Left forelimb (tissue), 1 donor: ENCODE data around the gene TIGAR.
A peak's percentile ranks its signal among the peaks of the same experiment; 100 is the strongest.

Experiments
- DNase-seq: peaks from one replicate; pipeline ENCODE4 v3.0.0-alpha.2; 2018; ENCODE audit warnings: low spot score

The TIGAR gene

DNA sequence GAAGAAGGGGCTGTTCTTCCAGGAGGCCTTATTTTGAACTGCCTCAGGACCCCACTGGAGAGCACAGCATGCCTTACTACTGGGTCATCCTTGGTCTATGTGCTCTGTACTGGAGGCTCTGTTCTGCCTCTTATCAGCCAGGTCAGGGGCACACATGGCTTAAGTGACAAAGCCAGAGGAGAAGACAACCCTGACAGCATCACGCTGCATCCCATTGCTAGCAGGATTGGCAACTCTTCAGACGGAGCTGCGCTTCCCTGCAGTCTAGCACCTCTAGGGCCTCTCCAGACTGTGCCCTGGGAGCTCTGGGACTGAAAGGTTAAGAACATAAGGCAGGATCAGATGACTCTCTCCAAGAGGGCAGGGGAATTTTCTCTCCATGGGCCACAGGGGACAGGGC, 17.3 kb upstream of the TIGAR start:
- DNase-seq = no peak

DNA sequence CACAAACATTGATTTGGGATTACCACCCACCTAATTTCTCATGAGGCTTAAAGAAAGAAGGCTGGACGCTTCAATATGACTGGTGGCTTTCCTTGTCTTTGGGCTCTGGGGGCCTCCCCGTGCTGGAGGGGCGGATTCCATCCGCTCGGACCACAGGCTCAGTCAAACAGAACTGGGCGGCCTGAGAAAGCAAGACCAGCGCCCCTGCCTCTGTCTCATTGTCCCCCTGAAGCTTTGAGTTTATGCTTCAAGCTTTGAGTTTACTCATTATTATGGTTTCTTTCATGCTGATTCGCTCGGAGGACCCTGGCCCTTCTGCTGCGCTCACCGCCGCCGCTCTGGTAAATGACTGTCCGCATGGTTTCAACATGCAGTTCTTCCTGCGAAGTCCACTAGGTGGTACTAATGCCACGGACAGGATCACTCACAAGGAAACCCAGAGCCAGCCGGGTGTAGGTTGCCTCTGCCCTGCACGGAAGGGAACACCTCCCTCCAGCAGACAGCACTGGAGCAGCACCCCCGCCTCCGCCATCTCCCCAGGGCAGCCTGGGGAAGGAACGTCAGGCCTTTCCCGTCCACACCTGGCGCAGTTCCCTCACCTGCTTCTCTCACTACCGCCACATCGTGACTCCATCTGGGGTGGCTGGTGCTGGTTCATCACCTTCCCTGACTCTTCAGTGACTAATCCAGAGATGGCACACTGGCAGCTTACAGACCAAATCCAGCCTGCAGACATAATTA, 13.2 kb upstream of the TIGAR start:
- peak; percentile 77 for DNase-seq

DNA sequence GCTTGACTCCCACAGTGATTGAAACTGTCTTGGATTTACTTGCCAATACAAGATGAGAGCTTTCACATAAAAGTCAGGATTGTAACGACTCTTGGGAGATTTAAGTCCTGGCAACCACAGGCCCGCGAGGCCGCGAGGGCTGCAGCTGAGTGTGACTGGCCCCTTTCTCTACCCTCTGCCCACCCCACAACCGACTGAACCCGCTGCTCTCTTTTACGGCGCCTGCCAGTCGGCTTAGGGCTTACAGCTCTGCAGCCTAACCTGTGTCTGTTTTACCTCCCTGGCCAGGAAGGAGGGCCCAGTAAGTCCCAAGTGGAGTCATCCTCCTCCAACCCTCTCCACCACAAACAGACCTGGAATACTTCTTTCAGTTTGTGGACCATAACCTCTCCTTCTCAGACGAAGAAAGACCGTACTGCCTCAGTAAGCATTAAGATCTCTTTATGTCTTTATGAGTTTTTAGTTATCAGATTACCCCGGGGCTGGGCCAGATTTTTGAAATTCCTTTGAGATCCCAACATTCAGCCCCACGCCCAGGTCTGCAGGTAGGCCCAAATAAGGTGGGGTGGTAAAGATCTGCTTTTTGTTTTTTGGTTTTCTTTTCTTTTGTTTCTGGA, 12.6 kb upstream of the TIGAR start:
- no peak for DNase-seq

DNA sequence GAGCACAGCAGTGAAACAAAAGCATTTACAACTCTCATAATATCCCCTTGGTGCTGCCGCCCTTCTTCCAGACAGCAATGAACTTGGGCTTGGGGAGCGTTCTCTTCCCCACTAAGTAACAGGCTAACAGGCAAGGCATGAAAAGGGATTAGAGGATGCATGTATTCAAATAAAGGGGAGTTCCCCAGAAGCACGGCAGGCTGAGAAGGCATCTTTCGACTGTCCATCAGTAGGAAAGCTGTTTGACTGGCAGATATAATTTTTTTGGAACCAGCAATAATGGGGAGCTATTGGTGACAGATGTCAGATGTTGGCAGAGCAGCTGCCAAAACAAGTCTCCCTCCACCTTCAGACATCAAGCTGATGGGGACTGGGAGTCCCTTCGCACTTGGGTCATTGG, 9.2 kb upstream of the TIGAR start:
- no peak for DNase-seq

DNA sequence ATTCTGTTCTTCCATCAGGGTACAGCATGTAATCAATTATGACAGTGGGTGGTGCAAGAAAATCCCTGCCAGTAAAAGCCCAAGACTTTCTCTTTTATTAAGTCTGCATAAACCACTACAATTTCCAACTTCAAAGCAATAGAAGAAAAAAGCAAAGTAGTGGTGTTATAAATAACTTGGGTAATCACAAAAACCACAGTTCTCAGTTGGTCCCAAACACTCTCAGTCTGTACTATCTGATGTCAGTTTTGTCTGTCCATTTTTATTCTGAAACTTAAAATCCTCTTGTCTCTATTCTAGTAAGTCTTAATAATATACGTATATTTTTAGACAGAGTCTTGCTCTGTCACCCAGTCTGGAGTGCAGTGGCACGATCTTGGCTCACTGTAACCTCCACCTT, 8.8 kb upstream of the TIGAR start:
- DNase-seq = no peak

DNA sequence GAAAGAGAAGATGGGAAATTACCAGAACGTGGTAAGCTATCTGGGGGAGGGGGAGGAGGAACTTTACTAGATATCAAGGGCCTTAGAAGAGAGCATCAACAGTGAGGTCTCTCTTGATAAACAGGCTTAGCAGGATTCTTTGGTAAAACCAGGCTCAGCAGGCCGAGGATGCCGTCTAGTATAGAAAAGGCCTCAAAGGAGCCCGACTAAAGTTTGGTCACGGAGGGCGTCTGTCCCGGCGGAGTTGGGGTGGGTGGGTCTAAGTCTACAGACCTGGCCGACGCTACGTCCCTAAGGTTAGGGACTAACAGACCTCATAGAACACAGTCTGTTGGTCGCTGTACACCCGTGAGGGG, 538 bp upstream of the TIGAR start:
- DNase-seq = no peak

DNA sequence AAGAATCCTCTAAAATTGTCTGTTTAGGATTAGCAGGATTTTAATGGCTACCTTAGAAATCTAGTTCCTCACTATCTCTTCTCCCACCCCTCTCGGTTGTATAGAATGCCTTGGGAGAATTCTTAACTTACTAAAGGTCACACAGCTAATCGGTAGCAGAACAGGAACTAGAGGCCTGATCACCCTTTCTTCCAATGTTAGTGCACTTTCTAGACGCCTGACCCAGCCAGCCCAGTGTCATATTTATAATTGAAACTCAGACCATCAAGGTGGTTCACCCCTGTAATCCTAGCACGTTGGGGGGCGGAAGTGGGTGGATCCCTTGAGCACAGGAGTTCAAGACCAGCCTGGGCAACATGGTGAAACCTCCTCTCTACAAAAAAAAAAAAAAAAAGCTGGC, 1.7 kb downstream of the TIGAR start:
- no peak for DNase-seq

DNA sequence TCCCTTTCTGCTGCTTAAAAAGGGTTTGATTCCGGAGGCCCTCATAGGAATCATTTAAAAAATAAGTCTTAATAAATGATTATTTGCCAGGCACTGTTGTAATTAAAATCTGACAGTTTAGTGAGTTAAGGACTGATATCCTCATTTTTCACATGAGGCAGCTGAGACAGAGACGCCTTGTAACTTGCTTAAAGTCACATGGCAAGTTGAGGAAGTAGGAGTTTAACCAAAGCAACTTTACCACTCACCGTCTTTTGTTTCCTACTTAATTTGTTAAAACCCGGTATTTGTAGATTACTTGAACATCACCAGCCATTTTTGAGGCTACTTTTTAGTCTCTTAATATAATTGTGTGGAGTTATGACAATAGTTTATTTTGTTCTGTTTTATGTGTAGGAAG, 2.4 kb downstream of the TIGAR start:
- DNase-seq = no peak

DNA sequence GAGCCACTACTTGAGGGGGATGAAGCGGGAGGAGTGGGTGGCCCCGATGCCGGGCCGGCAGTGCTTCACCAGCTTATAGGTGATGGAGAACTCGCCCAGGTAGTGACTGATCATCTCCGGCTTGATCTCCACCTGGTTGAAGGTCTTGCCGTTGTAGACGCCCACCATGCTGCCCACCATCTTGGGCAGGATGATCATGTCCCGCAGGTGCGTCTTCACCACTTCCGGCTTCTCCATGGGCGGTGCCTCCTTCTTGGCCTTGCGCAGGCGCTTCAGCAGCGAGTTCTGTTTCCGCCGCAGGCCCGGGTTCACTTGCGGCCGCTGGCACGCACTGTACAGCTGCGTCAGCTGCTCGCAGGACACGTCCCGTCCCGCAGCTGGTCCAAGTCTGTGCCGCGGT, 3.4 kb downstream of the TIGAR start:
- no peak for DNase-seq

DNA sequence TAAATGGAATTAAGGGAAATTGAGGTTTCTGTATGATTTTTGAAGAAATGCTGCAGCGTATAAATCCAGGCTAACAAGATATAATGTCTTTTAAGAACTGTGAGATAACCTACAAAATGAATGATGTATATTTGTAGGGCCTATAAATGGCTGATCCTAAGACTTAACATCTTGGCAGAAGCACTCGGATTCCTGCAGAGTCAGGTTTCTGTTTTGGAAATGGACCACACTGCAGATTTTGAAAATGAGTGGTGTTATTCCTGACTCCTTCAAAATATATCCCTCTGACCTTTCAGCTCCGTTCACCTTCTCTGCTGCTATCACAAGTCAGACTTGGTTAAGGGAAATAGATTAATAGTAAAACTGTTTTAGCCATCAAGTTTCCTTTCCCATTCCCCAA, 5.0 kb downstream of the TIGAR start:
- no peak for DNase-seq

DNA sequence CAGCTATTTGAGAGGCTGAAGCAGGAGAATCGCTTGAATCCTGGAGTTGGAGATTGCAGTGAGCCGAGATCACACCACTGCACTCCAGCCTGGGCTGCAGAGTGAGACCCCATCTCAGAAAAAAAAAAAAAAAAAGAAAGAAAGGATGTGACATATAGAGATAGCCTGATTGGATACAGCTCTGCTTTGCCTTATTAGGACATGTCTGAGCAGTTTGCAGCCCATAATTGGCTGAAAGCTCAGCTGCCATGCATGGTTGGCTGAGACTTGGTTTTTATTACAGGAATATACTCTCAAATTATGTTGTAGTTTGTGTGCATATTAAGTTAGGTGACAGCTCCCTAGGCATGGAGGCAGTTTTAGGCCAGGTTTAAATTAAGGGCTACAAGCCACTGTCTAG, 6.3 kb downstream of the TIGAR start:
- no peak for DNase-seq

DNA sequence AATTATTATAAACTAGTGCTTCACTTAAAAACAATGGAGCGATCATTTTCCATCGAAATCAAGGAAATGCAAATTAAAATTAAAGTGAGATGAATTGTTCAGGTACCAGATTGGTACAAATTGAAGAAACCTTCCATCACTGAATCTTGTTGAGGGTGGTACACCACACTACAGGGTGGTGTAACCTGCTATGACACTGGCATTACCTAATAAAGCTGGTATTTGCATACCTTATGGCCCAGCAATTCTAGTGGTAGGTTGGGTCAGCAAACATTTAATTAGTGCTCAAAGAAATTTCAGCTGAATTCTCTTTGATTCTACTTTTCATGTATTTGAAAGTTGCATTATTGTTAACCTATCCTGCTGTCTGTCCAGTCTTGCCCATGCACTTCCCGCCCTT, 9.2 kb downstream of the TIGAR start:
- no peak for DNase-seq

DNA sequence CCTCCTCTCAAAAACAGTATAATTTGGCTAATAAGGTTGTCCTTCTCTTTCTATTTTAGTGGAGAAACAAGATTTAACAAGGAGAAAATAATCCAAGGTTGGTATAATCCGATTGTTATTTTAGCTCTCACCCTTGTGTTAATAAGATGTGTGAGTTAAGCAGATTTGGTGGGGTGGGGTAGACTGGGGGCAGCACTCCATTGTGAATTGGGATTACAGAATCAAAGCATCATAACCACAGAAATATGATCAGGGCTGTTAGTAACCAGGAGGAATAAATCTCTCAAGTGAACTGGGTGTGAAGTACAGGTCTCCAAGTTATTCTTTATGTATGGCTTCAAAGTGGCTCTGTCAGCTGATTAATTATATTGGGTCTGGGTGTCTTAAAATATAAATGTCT, 10.2 kb downstream of the TIGAR start:
- DNase-seq = no peak

DNA sequence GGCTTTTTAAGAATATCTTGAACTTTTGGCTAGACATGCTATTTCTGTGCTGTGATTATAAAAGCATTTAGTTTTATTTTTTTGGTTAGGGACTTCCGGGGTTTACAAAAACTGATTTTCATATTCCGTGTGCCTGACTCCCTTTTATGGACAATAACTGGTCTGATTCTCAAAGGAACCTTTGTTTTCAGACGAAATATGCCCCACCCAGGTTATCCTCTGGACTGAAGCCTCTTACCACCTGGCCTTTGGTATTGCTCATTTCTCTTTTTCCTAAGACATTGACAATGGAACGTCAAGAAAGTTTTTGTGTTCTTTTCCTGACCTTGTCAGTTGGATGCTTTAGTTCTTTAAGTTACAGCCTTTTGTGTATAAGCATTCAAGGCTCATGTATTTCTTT, 10.8 kb downstream of the TIGAR start:
- DNase-seq = no peak

DNA sequence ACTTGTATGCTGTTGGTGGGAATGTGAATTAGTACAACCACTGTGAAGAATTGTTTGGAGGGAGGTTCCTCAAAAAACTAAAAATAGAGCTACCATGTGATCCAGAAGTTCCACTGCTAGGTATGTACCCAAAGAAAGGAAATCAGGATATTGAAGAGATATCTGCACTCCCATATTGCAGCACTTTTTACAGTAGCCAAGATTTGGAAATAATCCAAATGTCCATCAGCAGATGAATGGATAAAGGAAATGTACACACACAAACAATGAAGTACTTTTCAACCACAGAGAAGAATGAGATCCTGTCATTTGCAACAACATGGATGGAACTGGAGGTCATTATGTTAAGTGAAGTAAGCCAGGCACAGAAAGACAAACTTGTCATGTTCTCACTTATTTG, 25.9 kb downstream of the TIGAR start:
- DNase-seq = no peak

DNA sequence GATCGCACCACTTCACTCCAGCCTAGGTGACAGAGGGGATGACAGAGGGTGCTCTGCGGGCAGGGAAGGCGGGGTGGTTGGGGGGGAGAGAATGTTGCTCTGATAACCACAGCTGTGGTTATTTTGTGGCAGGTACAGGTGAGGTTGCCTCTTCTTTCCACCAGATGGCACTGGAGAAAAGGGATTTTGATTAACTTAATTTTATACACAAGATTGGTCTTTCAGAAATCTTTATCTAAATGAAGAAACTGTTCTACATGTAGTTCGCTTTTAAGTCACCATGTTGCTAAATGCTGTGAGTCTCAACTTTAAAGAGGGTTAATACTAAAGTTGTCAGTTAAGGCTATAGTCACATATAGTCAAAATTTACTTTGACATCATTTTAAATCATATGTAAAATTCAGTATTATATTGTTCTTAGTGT, 32.8 kb downstream of the TIGAR start:
- no peak for DNase-seq

DNA sequence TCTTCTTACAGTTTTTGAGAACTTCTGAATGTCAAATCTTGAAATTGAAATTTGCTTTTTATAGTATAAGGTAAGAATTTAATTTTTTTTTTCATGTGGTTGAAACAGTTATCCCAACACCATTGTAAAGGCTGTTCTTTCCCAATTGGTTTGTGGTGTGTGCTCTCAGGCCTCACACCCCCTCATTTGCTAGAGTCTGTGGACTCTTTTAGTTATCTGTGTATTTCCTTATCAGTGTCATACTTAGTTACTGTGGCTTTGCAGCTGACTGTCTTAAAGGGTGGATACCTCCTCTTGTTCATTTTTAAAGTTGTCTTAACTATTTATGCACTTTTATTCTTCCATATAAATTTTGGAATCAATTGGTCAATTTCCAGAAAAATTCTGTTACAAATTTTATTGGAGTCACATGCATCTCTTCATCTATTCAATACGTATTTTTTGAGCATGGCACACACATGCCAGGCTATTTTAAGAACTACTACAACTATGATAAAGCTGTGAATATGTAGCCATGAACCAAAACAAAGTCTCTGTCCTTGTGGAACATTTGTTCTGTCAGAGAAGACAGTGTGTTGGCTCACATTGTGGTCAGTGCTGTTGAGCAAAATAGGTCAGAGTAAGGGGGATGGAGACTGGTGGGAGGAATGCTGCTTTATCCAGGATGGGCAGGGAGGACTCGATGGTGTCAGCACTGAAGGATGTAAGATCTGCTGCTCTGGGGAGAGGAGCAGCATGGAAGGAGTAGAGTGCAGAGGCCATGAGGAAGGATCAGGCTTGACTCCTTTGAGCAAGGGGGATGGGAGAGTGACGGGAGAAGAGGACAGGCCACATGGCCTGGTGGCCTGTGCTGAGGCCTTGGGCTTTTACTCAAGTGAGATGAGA, 34.4 kb downstream of the TIGAR start:
- no peak for DNase-seq

DNA sequence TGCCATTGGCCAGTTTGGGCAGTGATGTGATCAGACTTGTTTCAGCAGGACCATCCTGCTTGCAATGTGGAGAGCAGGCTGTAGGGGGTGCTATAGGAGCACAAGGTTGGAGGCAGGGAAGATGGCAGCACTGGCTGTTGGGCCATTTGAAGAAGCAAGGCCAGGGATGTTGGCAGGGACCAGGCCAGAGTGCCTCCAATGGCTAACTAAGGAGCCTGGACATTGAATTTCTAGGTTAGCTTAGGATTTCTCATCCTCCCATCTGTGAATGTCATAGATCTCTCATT, 35.0 kb downstream of the TIGAR start:
- DNase-seq = no peak

DNA sequence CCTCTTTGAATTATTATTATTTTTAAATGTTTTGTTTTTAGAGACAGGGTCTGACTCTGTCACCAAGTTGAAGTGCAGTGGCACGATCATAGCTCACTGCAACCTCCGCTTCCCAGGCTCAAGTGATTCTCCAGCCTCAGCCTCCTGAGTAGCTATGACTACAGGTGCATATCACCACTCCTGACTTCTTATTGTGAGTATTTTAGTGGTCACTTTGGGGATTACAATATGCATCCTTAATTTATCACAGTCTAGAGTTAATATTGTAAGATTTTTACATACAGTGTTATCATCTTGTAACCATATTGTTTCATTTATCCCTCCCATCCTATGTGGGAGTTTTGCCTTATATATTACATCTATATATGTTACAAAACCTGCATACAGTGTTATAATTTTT, 45.1 kb downstream of the TIGAR start:
- DNase-seq = no peak

DNA sequence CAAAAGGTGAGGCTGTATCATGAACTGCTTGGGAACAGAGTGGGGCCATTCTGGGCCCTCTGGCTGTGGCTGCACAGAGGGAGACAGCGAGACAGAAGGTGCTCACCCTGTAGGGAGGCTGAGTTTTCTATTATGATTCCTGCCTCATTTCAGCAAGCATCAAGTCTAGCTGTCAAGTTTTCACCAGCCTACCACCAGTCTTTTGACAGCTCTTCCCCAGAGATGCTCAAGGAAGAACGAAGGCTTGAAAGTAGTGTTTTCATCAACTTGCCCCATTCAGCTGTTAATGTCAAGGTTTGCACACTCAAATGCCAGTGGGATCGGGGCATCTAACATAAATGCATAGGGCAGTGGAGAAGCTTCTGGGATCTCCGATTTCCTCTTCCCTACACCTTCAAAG, 48.5 kb downstream of the TIGAR start:
- DNase-seq = no peak

DNA sequence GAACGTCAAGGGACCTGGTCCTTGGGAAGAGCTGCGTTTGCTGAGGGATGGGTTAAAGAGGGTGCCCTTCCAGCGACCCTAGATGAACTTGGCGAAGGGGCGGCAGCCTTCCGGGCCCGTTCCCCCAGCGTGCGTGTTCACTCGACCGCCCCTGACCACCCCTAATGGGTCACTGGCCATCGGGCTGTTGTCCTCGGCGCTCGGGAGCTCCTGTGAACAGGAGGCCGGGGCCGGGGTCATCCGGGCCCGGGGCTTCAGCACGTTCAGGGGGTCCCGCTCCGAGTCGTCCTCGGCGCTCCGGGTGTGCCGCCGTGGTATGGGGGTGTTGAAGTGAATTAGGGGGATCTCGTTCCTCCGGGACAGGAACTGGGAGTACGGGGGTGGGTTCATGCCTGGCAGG, 49.3 kb downstream of the TIGAR start:
- no peak for DNase-seq

DNA sequence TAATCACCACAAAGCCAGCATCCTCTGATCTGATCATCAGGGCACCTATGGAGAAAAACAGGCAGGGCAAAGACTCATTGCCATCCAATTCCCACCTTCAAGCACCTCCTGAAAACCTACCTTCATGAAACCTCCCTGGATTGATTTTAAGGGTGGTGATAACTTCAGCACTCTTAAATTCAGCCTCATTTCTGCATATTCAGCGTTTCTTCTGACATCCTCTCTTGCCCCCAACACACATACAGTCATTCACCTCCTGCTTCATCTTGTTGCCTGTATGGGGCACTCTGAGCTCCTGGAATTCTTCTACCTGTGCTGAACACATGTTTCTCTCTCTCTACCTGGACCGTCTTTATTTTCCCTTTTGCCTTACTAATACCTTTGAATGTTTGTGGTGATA, 51.6 kb downstream of the TIGAR start:
- DNase-seq = no peak

DNA sequence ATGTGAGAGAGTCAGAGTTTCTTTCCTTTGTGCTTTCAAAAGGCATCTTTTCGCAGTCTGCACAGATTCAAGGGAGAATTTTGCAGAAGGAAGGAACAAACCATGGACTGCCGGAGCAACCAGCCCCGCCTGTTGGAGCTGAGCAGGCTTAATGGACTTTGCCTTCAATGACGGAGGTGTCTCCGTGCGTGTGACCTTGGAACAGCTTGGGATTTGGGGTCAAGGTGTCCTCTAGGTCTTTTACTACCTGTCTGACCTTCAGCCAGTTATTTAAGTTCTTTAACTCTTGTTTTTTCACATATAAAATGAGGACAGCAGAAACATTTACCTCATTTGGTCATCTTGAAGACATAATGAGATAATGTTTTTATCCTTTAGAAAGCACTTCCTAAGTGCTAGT, 54.4 kb downstream of the TIGAR start:
- DNase-seq = no peak

DNA sequence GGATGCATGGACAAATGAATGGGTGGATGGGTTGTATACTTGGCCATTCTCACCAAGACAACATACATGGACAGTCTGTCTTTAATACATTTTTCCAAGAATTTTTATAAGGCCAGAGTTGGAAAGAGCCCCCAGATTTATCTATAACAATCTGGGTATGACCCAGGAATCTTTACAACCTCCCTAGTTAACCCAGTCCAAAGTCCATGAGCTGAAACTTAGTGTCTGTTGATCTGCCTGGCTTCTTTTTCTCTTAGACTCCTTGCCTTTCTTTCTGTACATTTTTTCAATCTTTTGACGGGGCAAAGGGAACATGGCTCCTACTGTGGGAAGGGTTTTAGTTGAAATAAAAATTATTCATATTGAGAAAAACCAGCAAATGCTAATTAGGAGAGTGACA, 57.8 kb downstream of the TIGAR start:
- DNase-seq = no peak
